GM18519 (cell line): Measurements from ENCODE around the gene PANX2.
A peak's percentile ranks its signal among the peaks of the same experiment; 100 is the strongest.

ENCODE experiments used
- ATAC-seq: cut with Tn5 transposase; IDR thresholded peaks from one replicate; pipeline ENCODE4 v1.9.1; 2021; ENCODE audit warnings: mild to moderate bottlenecking, moderate library complexity; ENCODE audit not compliant: unreplicated experiment, low FRiP score

PANX2 gene

GRCh38 chr22:50183141-50183971, 12.8 kb downstream of the PANX2 start:
- ATAC-seq, result no peak

- ATAC-seq, result no peak
These were observed 13.7 kb downstream of the PANX2 start for GRCh38 chr22:50184004-50184901.

GRCh38 chr22:50184902-50185374, 14.4 kb downstream of the PANX2 start:
- no peak for ATAC-seq

GRCh38 chr22:50185375-50186087, 15.0 kb downstream of the PANX2 start, which contains the start of gene TRABD:
TRABD (plus strand) TSS chr22:50185913; CDS start chr22:50193061, 7,148 bp downstream.
- ATAC-seq, result no peak

- ATAC-seq, result no peak
These were observed 15.7 kb downstream of the PANX2 start for GRCh38 chr22:50186181-50186714.

- no peak for ATAC-seq
These were observed 16.4 kb downstream of the PANX2 start for GRCh38 chr22:50186761-50187523.

- no peak for ATAC-seq
These were observed 17.8 kb downstream of the PANX2 start for GRCh38 chr22:50188356-50188755.

GRCh38 chr22:50189184-50189848, 18.8 kb downstream of the PANX2 start:
- ATAC-seq, result no peak

- ATAC-seq, result no peak
These were observed 19.3 kb downstream of the PANX2 start for GRCh38 chr22:50189849-50190181.

GRCh38 chr22:50190182-50190940, 19.8 kb downstream of the PANX2 start:
- ATAC-seq, result peak; percentile 25

GRCh38 chr22:50190941-50191741, 20.6 kb downstream of the PANX2 start:
- no peak for ATAC-seq

GRCh38 chr22:50192436-50193204, 22.1 kb downstream of the PANX2 start:
- ATAC-seq, result no peak

GRCh38 chr22:50193621-50194020, 23.1 kb downstream of the PANX2 start:
- ATAC-seq, result no peak

GRCh38 chr22:50194037-50194805, 23.7 kb downstream of the PANX2 start:
- no peak for ATAC-seq

GRCh38 chr22:50196256-50196655, 25.7 kb downstream of the PANX2 start:
- no peak for ATAC-seq
